Prostate gland (tissue), 2 donors: ENCODE data around the gene PGC.
A peak's percentile ranks its signal among the peaks of the same experiment; 100 is the strongest.

Source experiments
- POLR2A ChIP-seq: fragments of 450-650 bp; IDR thresholded peaks from one replicate; pipeline ENCODE4 v1.6.1; 2016; ENCODE audit warnings: antibody characterized with exemption, mild to moderate bottlenecking
- POLR2AphosphoS5 ChIP-seq: sonication (generic); formaldehyde crosslinking; IDR thresholded peaks from one replicate; pipeline ENCODE4 v1.6.1; 2017; ENCODE audit warnings: antibody characterized with exemption
- TF ChIP-seq, protein P1 (sequence below), 4 experiments: fragments of 200-600 bp in 2 of 4; fragments of 450-650 bp in 2 of 4; sonication (generic) in 2 of 4; IDR thresholded peaks; 1 replicate in 3 of 4; 2 replicates in 1 of 4; pipeline ENCODE4 v1.5.1; 2016 to 2019; ENCODE audit warnings: antibody characterized with exemption in 4 of 4, mild to moderate bottlenecking in 2 of 4, moderate library complexity in 2 of 4

DNA sequence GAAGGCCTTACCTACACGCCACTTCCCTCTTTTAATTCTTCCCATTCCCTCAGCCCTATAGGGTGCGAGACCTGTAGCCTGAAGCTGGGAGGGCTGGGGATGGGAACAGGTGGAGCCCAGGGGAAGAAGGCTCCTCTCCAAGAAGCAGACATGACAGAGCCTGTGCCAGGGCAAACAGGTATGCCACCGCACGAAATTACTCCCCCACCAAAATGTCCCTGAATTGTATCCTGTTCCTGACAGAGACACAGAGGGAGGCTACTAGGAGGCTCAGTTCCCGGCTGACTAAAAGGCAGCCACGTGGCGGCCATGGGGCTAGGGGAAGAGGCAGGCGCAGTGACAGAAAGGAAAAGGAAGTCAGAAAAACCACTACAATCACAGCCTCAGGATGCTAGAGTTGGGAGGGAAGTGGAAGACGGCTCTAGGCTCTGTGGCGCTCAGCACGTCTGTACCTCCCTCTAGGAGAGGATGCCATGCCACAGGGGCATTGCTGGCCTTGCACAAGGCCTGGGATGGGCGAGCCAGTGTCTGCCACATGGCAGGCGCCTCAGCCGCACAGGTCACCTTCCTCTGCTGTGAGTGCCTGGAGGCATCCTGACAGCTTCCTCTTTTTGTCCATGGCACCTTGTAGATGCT, 39.5 kb downstream of the PGC start:
- TF ChIP-seq POLR2A = no peak
- TF ChIP-seq, protein P1, sequence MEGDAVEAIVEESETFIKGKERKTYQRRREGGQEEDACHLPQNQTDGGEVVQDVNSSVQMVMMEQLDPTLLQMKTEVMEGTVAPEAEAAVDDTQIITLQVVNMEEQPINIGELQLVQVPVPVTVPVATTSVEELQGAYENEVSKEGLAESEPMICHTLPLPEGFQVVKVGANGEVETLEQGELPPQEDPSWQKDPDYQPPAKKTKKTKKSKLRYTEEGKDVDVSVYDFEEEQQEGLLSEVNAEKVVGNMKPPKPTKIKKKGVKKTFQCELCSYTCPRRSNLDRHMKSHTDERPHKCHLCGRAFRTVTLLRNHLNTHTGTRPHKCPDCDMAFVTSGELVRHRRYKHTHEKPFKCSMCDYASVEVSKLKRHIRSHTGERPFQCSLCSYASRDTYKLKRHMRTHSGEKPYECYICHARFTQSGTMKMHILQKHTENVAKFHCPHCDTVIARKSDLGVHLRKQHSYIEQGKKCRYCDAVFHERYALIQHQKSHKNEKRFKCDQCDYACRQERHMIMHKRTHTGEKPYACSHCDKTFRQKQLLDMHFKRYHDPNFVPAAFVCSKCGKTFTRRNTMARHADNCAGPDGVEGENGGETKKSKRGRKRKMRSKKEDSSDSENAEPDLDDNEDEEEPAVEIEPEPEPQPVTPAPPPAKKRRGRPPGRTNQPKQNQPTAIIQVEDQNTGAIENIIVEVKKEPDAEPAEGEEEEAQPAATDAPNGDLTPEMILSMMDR (IDR thresholded peaks at IDR 0.05) = no peak
- TF ChIP-seq POLR2AphosphoS5 = peak; percentile 40
